Hematopoietic multipotent progenitor cell treated with erythropoietin and hydrocortisone succinate and interleukin-3 and kit ligand, for 6 days (in vitro differentiated cells): ENCODE measurements around the gene DUSP8.
A peak's percentile ranks its signal among the peaks of the same experiment; 100 is the strongest.

Experiments
- DNase-seq: peaks from one replicate; pipeline ENCODE4 v3.0.0-alpha.2; 2015

The DUSP8 gene

DNA sequence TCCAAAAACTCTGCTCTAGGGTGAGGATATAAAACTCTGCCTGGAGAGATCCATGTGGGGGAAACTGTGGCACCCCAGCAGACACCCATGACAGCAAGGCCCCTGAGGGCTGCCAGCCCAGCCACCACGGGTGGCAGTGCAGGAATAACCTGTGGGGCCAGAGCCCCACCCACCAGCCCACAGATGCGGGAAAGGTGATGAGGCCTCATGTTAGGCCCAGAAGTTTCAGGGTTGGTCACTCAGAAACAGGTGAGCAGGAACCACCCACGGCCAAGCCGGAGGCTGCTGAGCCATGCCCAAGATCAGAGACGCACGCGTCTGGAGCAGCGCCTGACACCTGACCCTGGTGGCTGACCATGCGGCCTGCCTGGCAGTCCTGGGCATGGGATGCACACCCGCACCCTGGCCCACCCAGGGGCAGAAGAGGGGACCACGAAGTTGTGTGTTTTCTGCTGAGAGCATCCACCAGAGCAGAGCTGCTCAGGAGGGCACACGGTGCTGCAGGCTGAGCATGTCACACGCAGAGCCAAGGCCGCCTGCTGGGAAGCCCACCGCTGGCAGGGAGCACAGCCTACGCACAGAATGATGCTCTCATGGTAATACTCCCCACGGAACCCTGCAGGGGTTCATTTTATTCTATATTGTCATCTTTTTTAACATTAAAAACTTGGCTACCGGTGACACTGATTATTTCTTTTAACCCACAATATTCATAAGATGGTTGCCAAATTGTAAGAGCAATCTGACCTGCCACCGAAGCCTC is 41.2 kb downstream of the DUSP8 start:
- no peak for DNase-seq

DNA sequence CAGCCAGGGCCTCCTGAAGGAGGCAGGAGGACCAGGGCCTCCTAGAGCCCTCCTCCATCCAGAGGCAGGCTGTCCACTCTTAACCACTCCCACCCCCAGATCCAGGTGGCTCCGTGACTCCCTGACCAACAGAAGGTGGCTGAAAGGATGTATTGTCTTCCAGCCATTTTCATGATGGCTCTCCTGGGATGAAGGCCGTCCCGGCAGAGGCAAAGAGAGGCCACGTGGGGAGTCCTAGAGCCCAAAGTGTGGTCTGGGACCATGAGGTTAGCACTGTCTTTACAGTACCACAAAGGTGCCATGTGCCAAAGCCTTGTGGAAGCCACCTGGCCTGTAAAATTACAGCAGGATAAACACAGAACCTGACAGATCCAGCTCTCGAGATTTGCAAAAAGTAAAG is 42.3 kb downstream of the DUSP8 start:
- no peak for DNase-seq

DNA sequence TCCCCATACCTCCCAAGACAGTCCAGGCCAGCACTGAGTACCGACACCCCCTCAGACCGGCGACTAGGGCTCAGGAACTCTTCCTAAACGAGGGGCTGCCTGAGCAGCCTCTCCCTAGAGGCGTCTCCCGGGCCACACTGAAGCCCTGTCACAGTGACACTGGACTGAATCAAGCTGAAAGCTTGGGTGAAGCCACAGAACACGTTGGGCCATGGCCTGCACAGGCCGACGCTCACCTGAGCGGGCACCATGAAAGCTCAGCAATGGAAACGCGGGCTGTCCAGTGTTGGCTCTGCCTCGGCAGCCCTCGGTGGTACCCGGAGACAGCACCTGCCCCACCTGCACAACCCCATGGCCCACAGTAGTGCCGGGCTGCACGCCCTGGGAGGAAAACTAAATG is 42.8 kb downstream of the DUSP8 start:
- no peak for DNase-seq

DNA sequence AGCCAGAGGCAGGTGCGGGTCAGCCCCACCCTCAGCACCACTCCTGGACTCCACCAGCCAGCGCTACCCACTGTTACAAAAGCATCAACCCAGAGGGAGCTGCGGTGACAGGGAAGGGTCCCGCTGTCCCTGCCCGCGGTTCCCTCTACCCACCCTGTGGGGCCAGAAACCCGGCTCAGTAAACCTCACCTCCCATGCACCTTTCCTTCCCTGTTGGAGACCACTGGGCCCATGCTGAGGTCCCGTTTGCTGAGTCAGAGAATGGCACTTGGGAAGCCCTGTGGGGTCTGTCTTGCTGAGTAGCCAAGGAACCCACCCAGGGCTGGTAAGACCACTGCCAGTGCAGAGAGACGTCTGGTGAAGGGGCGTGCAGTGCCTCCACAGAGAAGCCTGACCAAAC is 43.4 kb downstream of the DUSP8 start:
- DNase-seq = no peak

DNA sequence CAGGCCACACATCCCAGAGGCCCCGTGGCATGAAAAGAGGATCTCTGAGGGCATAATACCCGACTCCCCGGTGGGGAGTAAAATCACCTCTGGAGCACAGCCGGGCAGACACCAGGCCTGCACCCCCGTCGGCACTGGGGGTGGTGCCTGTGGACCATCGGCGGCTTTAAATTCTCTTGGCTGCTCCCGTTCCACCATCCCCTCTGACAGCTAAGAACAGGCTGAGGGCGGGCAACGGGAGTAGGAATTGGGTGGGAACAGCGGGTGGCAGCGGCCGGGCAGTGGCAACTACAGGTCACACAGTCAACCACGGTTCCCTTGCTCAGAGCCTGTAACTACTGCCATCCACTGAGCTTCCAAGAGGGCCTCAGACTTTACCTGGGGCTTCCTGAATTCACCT is 45.3 kb downstream of the DUSP8 start:
- DNase-seq = no peak

DNA sequence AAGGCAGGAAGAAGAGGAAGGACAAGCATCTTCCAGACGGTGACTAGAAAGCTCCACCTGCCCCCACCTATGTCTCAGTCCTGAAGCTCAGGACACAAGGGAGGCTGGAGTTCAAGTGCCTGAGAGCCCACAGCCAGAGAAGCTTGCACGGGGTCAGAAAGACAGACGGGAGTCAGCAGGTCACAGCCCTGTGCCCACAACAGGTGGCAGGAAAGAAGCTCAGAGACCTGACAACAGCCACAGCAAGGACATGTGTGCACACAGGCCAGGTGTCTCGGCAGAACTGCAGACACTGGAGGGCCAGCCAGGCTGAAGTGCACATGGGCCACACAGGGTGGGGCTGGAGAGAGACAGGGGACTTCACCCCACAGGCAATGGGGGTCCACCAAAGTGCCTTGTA is 48.3 kb downstream of the DUSP8 start:
- DNase-seq = no peak

DNA sequence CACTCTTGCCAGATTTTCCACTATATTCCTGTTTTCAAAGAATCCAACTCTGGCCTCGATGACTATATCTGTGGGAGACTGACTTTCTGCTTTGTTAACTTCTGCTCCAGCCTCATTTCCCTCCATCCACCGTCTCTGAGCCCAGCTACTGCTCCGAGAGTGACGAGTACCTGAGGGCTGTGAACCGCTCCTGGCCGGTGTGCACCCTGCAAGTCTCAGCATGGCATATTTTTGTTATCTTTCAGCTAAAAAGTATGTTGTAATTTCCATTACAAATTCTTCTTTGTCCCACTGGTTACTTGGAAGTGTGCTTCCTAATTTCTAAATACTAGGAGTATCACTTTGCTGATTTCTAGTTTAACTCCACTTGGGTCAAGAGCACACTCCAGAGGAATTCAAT is 49.0 kb downstream of the DUSP8 start:
- DNase-seq = no peak

DNA sequence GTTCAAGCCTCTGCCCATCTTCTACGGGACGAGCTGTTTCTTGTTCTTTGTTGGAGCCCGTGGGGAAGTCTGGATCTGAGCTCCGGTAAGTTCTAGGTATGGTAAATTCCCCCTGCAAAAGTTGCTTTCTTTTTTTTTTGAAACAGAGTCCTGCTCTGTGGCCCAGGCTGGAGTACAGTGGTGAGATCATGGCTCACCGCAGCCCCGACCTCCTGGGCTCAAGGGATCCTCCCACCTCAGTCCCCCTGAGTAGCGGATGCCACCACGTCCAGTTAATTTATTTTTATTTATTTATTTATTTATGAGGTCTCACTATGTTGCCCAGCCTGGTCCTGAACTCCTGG is 50.0 kb downstream of the DUSP8 start:
- no peak for DNase-seq

DNA sequence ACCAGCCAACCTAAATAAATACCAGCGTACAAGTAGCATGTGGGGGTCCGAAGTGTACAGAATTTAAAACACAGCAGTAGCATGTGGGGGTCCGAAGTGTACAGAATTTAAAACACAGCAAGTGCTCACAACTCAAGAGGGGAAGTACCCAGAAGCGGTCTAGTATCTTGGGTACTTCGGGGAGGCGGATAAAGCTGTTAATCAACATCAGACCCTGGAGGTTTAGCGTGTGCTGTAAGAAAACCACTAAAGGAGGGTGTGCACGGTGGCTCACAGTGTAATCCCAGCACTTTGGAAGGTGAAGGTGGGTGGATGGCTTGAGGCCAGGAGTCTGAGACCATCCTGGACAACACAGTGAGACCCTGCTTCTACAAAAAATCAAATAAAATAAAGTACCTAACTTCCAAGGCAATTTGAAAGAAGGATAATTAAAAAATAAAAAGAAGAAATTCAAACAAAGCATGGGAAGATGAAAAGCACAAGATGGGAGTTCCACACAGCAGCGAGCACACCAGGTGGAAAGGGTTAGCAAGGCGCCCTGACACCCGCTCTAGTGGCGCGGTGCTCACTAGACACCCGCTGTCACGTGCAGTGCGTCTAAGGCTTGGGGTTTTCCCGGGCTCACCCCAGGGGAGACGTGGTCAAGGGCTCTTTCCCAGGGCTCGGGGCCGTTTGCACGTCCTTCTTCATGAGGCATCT is 50.5 kb downstream of the DUSP8 start:
- DNase-seq = no peak

DNA sequence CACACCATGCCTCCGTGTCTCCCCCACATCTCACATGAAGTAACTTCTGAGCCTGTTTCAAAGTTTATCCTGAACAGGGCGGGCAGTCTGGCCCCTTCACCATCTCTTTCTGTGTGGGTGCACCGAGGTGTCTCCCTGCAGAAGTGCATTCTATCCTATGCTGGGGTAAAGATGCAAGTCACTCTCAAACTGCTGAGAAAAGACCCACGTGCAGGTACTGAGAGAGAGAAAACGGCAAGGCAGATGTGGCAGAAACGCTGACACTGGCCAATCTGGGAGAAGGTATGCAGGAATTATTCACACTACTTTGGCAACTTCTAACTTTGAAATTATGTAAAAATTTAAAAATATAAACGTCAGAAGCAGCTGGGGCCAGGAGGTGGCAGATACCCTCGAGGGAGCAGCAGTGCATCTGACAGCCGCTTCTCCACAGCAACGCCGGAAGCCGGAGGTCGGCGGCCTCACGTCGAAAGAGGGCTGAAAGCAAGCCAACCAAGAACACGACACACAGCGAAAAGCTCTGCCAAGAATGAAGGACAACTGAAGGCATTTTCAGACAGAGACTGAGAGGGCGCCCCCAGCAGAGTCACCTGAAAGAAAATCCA is 51.3 kb downstream of the DUSP8 start:
- no peak for DNase-seq

DNA sequence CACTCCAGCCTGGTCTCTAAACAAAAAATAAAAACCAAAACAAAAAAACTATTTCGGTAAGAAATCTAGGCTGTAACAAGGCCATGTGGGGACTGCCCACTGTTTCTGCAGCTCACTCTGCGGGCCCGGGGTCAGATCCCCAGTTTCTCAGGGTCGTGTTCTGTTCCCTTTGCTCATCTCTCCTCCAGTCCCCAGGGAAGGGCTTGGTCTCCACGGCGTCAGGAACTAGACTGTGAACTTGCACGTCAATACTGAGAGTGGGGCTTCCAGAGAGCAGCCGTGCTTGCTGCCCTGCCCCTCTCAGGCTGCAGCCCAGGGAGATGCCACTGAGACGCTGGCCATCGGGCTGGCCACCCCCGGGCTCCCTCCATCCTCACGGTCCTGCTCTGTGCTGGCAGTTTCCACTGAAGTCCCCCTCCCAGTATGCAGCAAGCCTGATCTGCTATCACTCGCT is 51.8 kb downstream of the DUSP8 start:
- DNase-seq = no peak

DNA sequence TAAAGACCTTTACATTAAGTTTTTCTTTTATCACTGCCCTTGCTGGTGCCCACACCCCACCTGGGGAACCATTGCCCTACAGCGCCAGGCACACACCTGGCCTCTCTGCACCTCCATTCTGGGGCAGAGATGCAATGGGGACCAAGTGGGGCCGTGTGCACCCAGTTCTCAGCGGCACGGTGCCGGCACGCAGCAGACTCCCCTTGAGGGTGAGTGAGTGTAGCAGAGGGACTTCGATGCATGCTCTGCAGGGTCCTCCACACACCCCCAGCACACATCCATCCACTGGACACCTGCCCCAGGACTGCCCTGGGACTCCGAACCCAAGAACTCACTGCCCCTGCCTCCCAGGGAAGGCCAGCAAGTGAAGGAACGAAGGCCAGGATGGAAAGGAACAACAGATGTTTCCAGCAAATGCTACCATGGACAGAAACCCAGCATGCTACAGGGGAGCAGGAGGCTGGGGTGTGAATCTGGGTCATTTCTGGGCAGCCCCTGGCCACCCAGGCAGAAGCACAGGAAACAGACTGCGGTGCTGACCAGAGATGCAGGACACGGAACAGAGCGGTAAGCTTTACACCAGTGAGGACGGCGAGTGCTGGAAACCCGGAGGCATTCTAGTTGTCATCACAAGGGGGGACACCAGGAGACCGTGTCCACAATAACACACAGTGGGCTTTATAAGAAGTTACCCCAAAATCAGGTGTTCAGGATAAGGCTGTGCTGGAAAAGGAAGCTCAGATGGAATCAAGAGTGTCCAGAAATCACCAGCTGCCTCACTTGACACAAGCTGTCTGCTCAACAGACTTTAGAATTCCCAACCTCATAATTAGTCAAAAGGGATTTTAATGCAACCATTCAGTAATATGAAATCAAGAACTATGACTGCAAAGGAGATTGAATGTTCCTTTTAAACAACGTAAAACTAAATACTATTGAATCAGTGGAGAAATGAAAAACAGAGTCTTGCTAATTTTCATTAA is 52.8 kb downstream of the DUSP8 start:
- no peak for DNase-seq

DNA sequence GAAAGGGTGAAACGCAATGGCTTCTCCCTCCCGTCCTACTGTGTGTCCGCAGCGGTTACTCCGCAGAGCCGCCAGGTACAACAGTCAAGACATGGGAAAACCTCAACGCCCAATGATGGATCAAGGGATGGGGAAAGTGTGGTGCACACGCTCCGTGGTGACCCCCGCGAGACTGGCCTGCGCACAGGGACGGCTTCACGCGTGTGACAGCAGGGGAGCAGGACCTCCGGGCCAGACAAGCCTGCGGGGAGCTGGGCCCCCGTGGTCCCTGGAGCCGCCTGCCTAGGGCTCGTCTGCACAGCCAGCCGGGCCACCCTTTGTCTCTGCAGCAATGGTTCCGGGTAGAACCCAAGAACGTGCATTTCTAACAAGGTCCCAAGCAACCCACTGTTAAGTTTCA is 53.8 kb downstream of the DUSP8 start:
- no peak for DNase-seq

DNA sequence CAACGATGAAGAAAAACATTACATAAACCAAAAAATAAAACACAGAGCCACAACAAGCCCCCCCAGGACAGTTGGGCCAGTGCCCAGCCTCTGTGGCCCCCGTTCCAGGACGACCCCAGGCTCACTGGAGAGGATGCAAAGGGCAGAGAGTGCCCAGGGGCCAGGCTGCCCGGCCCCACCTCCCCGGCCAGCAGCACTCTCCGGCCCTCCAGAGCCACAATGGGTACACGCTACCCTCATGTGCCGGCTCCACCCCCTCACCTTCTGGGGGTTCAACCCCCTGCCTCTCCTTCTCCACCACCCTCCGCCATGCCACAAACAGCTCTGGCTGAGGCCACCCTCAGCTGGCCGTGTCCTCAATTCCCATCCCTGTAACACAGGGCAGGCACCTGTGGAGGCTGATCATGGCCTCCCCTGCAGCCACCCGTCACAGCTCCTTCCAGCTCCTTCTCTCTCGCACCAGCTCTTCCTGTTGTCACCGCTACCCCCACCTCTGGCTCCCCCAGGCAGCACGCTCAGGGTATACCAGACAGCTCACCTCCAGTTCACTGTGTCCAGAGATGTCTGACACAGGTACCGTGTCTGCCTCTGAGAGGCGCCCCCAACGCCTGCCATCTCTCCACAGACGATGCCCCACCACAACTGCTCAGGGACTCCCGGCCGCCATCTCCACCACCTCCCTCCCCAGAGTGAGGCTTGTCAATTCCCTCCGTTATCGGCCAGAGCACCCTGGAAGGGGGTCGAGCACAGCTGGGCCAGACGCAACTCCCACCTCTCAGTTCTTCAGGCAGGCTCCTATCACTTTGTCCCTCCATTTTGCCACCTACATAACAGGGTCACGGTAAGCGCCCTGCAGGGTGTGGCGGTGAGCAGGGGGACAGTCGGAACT is 54.7 kb downstream of the DUSP8 start:
- no peak for DNase-seq

DNA sequence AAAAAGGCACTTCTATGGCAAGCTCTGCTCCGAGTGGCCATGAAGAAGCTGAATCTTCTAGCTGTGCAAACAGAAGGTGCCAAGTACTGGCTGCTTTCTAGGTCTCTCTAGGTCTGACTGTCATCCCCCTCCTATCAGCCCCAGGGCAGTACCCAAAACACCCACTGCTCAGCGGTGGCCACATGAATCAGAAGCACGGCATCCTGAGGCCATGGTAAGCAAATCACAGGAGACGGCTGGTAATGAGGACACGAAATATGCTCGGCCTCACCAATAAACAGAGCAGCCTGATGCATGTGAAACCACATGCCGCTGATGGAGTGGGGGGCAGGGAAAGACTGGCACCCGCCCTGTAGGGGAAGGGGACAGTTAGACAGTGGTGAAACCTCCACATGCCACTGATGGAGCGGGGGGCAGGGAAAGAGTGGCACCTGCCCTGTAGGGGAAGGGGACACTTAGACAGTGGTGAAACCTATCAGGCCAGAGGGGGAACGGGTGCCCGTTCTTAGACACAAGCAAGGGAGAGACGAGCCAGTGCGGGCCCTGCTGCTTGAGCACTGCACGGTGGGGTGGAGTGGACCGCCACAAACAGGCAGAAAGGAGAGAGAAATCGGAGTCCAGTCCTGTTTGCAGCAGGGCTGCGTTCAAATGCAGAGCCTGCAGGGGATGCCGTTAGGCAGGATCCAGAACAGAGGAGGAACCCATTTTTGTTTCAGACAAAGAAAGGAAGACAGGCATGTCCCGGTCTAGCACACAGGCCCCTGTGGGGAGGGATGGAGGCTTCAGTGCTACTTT is 55.6 kb downstream of the DUSP8 start:
- DNase-seq = no peak

DNA sequence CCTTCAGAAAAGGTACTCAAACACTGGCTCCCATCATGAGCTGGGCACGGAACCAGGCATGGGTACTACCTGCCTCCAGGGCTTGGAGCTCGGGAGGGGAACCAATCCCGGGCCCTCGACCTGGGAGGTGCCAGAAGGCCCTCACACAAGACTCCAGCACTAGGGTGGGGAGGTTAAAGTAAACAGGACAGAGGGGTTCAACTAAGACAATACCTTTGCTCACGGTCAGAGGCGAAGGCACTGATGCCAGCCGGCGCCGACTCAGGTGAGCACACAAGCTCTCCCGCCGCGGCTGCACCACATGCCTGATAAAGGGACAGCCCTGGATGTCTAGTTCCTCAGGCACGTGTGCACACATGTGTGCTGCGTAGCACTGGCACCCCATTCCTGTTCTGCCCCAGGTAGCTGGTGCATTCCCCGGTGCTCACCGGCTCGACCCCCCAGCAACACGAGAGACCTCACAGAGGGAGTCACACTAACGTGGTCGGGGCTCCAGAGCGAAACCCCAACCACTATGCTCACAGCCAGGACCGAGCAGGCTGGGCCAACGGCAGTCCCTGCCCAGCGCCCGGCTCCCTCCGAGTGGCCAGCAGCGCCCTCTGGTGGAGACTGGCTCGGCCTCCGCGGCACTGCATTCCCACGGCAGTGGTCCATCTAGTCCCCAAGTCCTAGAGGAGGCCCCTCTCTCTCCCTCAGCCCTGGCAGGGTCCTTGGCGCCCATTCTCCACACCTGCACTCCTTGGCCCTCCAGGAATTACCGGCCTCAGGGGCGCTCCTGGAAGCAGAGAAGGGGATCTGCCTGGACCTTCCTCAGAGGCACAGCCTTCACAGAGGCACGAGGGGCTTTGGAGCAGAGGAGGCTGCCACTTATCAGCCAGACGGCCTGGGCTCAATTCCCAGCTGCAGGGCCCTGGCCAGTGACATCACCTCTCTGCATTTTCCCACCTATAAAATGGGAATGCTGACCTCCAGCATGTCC is 56.7 kb downstream of the DUSP8 start:
- DNase-seq = peak; percentile 80

DNA sequence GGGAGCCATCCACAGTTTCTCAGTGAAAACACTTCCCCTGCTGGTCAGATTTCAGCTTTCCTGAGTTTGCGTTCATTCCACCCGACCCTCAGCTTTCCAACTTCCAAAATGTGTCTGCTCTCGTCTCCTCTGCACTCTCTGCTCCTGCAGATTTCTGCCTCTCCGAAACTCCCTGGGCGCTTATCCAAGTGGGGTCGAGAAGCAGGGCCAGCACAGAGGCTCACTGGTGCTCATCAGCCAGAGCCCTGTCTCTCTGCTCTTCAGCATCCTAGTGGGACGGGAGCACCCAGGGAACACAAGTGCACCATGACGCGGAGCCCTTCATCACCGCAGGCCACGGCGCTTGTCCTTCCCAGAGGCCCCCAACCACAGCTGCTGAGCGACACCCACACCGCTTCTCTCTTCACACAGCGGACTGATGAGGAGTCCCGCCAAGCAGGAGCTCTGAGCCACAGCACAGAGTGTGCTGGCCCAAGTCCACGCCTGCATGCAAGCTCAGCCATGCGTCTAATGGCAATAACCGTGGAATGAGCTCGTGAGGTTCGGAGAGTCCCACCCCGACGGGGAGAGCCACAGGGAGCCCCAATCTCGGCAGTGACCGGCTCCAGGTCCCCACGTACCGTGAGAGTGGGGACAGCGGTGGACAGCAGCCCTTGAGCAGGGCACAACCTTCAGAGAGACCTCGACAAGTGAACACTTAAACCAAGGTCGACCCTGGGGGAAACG is 57.6 kb downstream of the DUSP8 start:
- no peak for DNase-seq

DNA sequence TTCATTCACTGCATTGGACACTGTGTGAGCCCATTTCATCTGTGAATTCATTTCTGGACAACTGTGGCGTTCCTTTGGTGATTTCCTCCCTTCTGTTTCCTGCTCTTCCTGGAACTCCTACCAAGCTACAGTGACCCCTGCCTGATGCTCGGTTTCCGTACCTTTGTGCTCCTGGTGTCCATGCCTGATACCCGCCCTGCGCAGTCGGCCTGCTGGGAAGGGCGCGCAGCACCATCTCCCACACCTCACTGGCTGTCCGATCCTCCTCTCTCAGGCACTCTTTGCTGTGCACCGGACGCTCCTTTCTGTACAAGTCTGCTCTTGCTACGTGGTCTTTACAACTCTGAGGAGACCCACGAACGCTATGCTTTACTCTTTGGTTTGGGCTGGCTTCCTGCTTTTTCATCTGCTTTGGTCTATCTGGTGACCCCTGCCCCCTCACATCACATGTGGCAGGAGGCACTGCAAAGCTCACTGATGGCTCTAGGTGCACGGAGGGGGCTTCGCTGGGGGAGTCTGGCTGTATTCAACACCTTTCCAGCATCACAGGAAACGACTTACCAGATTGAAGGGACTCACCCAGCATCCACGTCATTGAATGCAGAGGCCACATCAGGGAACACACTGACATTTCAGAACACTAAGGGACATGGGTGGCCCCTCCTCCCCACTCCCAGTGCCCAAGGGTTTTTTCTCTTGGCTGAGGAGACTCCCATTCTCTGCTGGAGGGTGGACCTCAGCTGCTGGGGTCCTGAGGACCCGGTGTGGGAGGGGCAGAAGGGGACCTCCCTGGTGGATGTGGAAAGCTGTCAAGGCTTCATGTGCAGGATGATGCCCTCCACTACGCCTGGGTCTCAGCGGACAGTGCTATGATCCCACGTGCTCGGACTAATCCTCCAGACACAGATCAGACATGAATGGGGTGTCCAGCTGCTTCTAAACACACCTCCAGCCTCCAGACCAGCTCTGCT is 58.5 kb downstream of the DUSP8 start:
- no peak for DNase-seq
